ENCODE results near the gene NADK. TPM values are rescaled to one million over a fixed set of nuclear protein-coding genes. Genes with fewer than 3 reads are reported as not detected.
A peak's percentile ranks its signal among the peaks of the same experiment; 100 is the strongest.
"Not testable (repeated sequence)": the region's sequence is repeated elsewhere in the genome, so short reads cannot be mapped to it uniquely, and the experiment has no call there.

The NADK gene
- polyA plus RNA-seq, 3 donors, result 40.2 to 53.0 (median 52.3) TPM

DNA sequence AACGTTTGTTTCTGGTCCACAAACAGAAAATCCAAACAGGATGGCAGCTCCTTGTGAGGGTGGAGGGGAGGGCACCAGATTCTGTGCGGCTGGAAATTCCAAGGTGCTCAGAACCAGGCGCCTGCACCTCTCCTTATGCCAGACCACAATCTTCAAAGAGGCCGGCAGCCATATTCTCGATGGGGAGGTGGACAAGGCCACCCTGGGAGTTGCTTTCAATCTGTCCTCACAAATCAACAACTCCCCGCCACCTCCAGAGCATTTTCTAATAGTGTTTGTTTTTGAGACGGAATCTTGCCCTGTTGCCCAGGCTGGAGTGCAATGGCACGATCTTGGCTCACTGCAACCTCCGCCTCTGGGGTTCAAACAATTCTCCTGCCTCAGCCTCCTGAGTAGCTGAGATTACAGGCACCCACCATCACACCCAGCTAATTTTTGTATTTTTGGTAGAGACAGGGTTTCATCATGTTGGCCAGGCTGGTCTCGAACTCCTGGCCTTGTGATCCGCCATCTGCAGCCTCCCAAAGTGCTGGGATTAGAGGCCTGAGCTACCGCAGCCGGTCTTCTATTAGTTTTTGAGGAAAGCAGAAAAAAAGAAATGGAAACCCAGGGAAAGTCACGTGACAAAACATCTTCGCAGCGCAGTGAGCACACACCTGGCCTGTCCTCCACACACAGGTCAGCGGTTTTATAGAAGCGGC is 49.0 kb downstream of the NADK start:
- DNase-seq (ENCODE audit: extremely low read depth in 1 of 11, low read depth in 9 of 11, low spot score in 4 of 11), result not testable (repeated sequence)

DNA sequence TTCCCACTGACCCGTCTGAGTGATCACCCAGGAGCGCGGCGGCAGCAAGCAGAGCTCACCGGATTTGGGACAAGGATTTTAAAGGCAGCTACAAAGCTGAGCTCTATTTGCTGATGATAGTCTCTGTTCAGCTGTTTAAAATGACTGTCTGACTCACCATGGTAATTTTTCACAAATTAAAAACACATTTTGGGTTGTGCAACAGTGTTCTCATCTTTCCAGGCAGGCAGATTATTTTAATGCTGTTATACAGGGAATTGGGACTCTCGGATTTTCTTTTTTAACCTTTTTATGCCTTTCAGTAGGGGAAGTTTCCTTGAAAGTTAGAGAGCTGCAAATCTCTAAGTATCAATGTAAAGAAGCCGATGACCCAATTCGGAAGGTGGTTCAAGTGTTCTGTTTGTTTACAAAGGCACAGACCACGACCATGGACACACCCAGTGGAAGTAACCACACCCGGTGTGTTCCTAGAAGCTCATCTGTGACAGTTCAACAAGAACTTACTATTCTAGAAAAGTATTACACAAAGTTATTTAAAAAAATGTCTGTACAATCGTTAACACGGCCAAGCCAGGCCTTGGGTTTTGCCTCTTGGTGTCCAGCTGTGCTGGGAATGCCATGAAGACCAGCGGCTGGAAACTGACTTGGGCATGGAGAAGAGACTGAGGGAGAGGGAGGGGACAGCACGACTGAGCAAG is 49.8 kb downstream of the NADK start:
- not testable (repeated sequence) for DNase-seq (ENCODE audit: extremely low read depth in 1 of 11, low read depth in 9 of 11, low spot score in 4 of 11)

DNA sequence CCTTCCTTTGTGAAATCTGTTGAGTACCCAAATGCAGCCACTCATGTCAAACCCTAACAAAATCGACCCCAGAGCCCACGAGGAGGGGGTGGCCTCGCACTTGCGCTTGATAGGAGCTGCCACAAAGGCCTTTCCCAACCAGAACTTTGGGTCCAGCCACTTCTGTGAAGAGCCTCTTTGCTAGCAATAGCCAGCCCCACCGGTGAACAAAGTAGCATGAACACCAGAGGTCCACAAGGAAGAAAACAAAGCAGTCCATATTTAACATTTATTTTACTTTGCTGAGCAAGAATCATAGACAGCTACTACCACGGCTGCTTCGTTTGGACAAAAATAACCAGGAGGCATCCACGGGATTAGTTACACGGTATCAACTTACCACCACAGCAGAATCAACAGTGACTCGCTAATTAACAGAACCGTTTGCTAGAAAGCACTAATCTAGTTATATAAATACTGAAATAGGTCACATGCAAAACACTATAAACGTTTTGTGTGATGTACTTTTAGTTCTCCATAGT is 51.1 kb downstream of the NADK start:
- DNase-seq (ENCODE audit: extremely low read depth in 1 of 11, low read depth in 9 of 11, low spot score in 4 of 11), result not testable (repeated sequence)

DNA sequence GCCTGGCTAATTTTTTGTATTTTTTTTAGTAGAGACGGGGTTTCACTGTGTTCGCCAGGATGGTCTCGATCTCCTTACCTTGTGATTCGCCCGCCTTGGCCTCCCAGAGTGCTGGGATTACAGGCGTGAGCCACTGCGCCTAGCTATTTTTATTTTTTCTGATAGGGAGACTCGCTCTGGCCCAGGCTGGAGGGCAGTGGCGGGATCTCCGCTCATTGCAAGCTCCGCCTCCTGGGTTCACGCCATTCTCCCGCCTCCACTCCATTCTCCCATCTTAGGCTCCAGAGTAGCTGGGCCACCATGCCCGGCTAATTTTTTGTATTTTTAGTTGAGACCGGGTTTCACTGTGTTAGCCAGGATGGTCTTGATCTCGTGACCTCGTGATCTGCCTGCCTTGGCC is 52.2 kb downstream of the NADK start:
- DNase-seq (ENCODE audit: extremely low read depth in 1 of 11, low read depth in 9 of 11, low spot score in 4 of 11), result not testable (repeated sequence)

DNA sequence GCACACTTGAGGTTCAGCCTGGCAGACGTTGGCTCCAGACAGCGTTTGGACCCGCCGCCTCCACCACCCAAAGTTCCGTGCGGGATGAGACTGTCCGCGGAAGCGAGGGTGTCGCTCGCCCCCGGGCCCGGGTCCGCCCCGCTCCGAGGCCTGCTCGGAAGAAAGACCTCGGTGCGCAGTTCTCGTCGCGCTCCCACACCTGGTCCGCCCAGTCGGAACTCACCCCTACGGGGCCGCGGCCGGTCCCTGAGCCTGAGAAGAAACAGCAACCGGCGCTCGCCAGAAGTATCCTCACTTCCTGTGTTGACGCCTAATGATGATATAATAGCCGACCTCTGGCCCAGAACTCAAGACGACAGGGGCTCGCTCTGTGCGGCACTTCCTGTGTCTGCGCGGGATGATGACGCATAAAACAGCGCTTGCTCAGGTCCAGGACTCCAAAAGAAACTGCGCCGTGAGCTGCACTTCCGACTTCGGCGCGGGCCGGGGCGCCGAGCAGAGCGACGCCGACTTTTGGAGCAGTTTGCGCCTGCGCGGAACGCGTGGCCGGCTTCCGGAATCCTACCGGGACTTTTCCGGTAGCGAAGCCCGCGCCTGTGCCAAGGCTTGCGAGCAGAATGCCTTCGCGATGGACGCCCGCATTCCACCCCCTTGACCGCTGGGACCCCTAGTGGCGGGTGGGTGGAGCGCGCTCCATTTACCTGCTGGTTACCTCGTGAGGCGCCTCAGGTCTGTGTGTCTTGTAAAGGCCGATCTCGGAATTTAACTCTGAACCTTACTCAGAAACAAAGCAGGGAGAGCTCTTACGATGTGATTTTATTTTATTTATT is 54.0 kb downstream of the NADK start, which contains the start of gene CDK11A:
Gene CDK11A, minus strand, starts transcription at position 323 of the 830 bp plus-strand sequence. CDS start 1,539 bp downstream, outside the sequence.
- DNase-seq (ENCODE audit: extremely low read depth in 1 of 11, low read depth in 9 of 11, low spot score in 4 of 11), result peak; percentile 85 to 100 (median 100)

DNA sequence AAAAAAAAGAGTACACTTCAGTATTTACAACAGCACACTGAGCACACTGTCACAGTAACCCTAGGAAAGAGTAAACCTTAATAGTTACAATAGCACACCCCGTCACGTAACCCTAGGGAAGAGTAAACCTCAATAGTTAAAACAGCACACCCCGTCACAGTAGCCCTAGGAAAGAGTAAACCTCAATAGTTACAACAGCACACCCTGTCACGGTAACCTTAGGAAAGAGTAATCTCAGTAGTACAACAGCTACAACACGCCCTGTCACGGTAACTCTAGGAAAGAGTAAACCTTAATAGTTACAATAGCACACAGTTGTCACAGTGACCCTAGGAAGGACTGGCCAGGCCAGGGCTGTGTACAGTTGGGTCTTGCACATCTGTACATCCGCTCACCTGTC is 57.1 kb downstream of the NADK start:
- DNase-seq (ENCODE audit: extremely low read depth in 1 of 11, low read depth in 9 of 11, low spot score in 4 of 11), result no peak

DNA sequence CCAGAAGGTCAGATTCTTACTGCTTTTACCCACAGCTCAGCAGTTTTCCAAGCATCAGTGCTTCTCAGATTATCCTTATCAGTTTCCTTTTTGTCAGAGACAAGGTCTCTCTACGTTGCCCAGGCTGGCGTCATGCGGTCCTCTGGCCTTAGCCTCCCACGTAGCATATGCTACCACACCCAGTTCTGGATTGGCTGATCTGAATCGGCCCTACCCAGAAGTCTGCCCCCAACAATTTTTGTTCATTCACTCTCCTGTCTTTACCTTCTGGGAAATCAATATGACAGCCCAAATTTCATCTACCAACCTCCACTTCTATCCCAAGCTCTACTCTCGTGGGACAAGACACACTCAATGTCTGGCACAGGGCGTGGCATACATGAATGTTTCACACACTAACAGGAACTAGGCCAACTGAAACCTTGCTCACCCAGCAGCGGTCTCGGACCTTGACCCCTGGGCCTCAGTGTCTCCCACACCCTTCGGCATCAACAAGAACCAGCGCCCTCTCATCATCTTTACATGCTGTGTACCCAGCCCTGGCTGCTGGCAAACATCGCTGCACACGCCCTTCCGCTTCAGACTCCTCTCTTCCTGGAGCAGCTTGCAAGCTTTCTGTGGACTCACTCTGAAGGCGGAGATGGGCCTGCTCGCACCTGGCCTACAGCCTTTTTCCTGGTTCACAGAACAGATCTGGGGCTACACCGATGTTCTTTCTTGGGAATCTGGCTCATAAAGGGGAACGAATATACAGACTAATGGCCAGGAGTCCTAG is 63.0 kb downstream of the NADK start:
- DNase-seq (ENCODE audit: extremely low read depth in 1 of 11, low read depth in 9 of 11, low spot score in 4 of 11), result not testable (repeated sequence)

DNA sequence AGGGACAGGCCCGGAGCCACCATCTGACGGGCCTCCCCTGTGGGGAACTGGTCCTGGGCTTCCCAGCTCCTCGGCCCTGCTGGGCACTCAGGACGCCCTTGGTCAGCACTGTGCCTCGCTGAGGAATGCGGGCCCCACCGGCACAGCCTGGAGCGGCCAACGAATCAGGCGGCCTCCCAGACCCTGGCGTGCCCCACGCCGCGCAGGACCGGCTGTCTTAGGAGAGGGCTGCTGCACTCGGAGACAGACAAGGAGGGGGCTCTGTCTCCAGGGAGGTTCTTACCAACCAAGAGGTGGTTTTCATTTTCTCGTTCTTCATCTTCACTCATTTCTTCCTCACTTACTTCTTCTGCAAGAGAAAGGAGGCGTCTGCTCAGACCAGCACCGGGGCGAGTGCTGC is 70.4 kb downstream of the NADK start:
- DNase-seq (ENCODE audit: extremely low read depth in 1 of 11, low read depth in 9 of 11, low spot score in 4 of 11), result not testable (repeated sequence)

DNA sequence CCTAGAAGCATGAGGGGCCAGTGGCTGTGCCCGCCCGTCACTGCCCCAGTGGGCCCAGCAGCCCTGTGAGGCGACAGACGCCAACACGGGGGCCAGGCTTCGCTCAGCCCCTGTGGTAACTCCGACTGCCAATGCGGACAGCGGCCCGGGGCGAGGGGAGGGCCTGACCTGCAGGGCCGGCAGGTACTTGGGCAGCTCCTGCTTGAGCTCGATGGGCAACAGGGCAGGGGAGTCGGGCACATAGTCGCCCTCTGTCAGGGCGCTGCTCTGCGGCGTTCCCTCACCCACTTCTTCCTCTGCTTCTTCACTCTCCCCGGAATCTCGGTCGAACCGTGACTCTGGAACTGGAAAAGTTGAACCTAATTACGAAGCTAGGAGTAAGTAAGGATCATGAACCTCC is 71.0 kb downstream of the NADK start:
- not testable (repeated sequence) for DNase-seq (ENCODE audit: extremely low read depth in 1 of 11, low read depth in 9 of 11, low spot score in 4 of 11)

DNA sequence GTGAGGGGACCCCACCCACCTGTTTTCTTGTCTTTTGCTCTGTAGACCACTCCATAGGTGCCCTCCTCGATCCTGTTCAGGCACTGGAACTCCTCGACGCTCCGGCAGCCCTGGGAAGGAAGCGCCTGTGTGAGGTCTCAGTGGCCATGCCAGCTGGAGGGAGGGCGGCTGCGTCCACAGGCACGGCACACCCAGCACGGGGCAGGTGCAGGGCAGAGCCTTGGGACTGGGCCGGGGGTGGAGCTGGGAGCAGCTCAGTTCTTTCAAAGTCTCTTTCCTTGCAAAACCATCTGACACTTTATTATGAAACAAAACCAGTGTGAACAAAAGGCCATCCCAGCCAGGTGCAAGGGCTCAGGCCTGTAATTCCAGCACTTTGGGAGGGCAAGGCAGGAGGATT is 72.6 kb downstream of the NADK start:
- not testable (repeated sequence) for DNase-seq (ENCODE audit: extremely low read depth in 1 of 11, low read depth in 9 of 11, low spot score in 4 of 11)

DNA sequence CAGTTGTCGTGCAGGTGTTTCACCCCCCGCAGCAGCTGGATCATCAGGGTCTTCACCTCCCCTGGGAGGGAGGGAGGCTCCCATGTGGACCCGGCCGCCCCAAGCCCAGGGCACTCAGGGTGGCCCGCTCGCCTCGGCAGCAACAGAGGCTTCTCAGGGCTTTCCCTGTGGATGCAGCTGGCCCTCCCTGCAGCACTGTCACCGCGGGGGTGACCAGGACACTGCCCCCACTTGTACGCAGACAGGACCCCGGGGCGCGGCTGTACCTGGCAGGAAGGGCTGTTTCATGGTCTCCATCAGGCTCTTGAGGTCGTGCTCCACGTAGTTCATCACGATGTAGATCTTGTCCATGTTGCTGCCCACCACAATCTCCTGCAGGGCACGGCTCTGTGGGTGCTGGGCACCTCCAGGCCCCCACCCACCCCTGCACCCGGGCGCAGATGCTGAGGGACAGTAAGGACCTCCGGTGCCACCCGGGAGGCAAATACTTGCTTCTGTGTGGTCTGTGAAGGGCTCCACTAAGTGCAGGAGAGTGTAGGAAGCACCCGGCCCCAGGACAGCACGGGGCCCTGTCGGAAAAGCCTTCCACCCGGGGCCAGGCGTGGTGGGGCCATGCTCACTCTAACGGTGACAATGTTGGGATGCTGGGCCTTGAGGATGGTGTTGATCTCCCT is 73.8 kb downstream of the NADK start:
- DNase-seq (ENCODE audit: extremely low read depth in 1 of 11, low read depth in 9 of 11, low spot score in 4 of 11), result not testable (repeated sequence)

DNA sequence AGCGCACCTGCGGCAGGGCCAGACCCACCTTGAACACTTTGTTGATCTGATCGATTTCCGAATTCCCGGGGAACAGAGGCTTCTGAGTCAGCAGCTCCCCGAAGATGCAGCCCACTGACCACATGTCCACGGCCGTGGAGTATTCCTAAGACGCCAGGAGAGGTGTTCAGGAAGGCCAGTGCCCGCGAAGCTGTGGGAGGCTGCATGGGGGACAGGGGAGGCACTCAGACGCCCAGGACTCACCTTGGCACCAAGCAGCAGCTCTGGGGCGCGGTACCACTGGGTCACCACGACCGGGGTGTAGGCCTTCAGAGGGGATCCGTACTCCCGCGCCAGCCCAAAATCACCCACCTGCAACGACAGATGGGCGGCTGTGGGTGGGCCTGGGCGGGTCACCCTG is 74.5 kb downstream of the NADK start:
- no peak for DNase-seq (ENCODE audit: extremely low read depth in 1 of 11, low read depth in 9 of 11, low spot score in 4 of 11)

DNA sequence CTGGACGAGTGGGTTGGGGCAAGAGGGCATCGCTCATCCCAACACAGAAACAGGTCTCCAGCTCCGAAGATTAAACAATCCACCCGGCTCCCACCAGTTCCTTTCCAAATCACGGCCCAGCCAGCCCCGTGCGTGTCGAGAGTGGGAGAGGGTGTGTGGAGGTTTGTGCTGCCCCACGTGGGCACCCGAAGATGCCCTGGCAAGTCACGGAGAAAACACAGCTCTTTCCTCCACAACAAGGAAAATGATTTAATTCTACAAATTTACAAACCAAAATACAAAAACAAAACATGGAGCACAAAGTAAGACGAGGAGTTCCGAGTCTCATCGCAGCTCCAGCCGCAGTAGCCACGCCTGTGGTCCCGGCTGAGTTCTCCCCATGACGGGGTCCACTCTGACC is 75.8 kb downstream of the NADK start:
- not testable (repeated sequence) for DNase-seq (ENCODE audit: extremely low read depth in 1 of 11, low read depth in 9 of 11, low spot score in 4 of 11)

Other genes starting within 250 kb of the NADK start
- 10 to 100 TPM in 1 of 3 donors, 1 to 10 TPM in 2; 4.0 to 12.1 (median 6.6) TPM for gene TMEM240, start 237.8 kb downstream of the NADK start, polyA plus RNA-seq (ENCODE audit: insufficient read length in 3 of 3)
- 10 to 100 TPM; 79.9 to 85.8 (median 80.6) TPM for gene SSU72, start 203.6 kb downstream of the NADK start, polyA plus RNA-seq (ENCODE audit: insufficient read length in 3 of 3)
- gene FNDC10, start 178.3 kb downstream of the NADK start, polyA plus RNA-seq (ENCODE audit: insufficient read length in 3 of 3), result 1 to 10 TPM; 1.8 to 4.8 (median 3.2) TPM
- 10 to 100 TPM; 30.3 to 71.4 (median 70.4) TPM for gene MIB2, start 163.0 kb downstream of the NADK start, polyA plus RNA-seq (ENCODE audit: insufficient read length in 3 of 3)
- 10 to 100 TPM; 15.0 to 36.3 (median 35.3) TPM for gene MMP23B, start 146.3 kb downstream of the NADK start, polyA plus RNA-seq (ENCODE audit: insufficient read length in 3 of 3)
- gene CDK11B, start 119.5 kb downstream of the NADK start, polyA plus RNA-seq (ENCODE audit: insufficient read length in 3 of 3), result 10 to 100 TPM; 37.7 to 45.5 (median 42.4) TPM
- gene SLC35E2B, start 85.7 kb downstream of the NADK start, polyA plus RNA-seq (ENCODE audit: insufficient read length in 3 of 3), result 10 to 100 TPM; 66.8 to 81.4 (median 67.8) TPM
- gene CDK11A, start 54.1 kb downstream of the NADK start, polyA plus RNA-seq (ENCODE audit: insufficient read length in 3 of 3), result 10 to 100 TPM; 28.4 to 41.3 (median 38.4) TPM
- gene GNB1, start 112.6 kb upstream of the NADK start, polyA plus RNA-seq (ENCODE audit: insufficient read length in 3 of 3), result 100 to 1,000 TPM; 278 to 310 (median 280) TPM
- under 1 TPM; 0.36 to 0.73 (median 0.72) TPM for gene CALML6, start 136.8 kb upstream of the NADK start, polyA plus RNA-seq (ENCODE audit: insufficient read length in 3 of 3)
- 1 to 10 TPM; 1.1 to 1.4 (median 1.2) TPM for gene TMEM52, start 140.8 kb upstream of the NADK start, polyA plus RNA-seq (ENCODE audit: insufficient read length in 3 of 3)
- 1 to 10 TPM in 1 of 3 donors, under 1 TPM in 2; 0.52 to 1.2 (median 0.96) TPM for gene CFAP74, start 225.3 kb upstream of the NADK start, polyA plus RNA-seq (ENCODE audit: insufficient read length in 3 of 3)
- 1 to 10 TPM in 2 of 3 donors, under 1 TPM in 1; 0.64 to 1.7 (median 1.4) TPM for gene GABRD, start 240.9 kb upstream of the NADK start, polyA plus RNA-seq (ENCODE audit: insufficient read length in 3 of 3)

Data from renal cortex interstitium (tissue), 11 donors.